Inflammatory macrophage treated with lipopolysaccharide for 4 hours (primary cell): ENCODE data around the gene PHACTR2.
"Not testable (repeated sequence)": the region's sequence is repeated elsewhere in the genome, so short reads cannot be mapped to it uniquely, and the experiment has no call there.

Experiments
- DNase-seq: peaks from one replicate; pipeline ENCODE4 v3.0.0-alpha.2; 2020

The PHACTR2 gene

GRCh38 chr6:143873600-143873999 lies 195.8 kb downstream of the PHACTR2 start:
- DNase-seq = not testable (repeated sequence)

GRCh38 chr6:143874503-143874902 lies 196.7 kb downstream of the PHACTR2 start:
- peak; percentile 56 for DNase-seq

GRCh38 chr6:143877584-143878271 lies 200.0 kb downstream of the PHACTR2 start:
- DNase-seq = no peak

- DNase-seq = no peak
Observed at GRCh38 chr6:143878272-143878760, 200.6 kb downstream of the PHACTR2 start.

- no peak for DNase-seq
Observed at GRCh38 chr6:143880412-143880811, 202.6 kb downstream of the PHACTR2 start.
